Natural killer cell (primary cell): ENCODE results near the gene RIC1. TPM values are rescaled to one million over a fixed set of nuclear protein-coding genes. Genes with fewer than 3 reads are reported as not detected.
A peak's percentile ranks its signal among the peaks of the same experiment; 100 is the strongest.
"Not testable (repeated sequence)": the region's sequence is repeated elsewhere in the genome, so short reads cannot be mapped to it uniquely, and the experiment has no call there.

Experiments
- ATAC-seq, 3 donors: fragments of 150-1000 bp in 2 of 3; fragments of 200-7000 bp in 1 of 3; cut with Tn5 transposase; 1 replicate in 1 of 3; 2 replicates in 2 of 3; pipeline ENCODE4 v1.10.0; 2021; ENCODE audit warnings: mild to moderate bottlenecking in 2 of 3, moderate library complexity in 2 of 3
- DNase-seq, 2 donors: peaks; one replicate each; pipeline versions ENCODE4 v3.0.0 to v3.0.0-alpha.2; 2013 to 2021; ENCODE audit warnings: mixed read lengths in 1 of 2
- H3K27ac ChIP-seq: one replicate; pipeline ENCODE4 v1.5.1; 2013; ENCODE audit warnings: mild to moderate bottlenecking, low read length
- H3K27me3 ChIP-seq: one replicate; pipeline ENCODE4 v1.6.1; 2013; ENCODE audit warnings: low read length; ENCODE audit not compliant: control insufficient read depth, insufficient read depth
- H3K36me3 ChIP-seq: one replicate; pipeline ENCODE4 v1.6.1; 2013; ENCODE audit warnings: low read length; ENCODE audit not compliant: control insufficient read depth, insufficient read depth
- H3K4me1 ChIP-seq: one replicate; pipeline ENCODE4 v1.6.1; 2013; ENCODE audit warnings: low read length; ENCODE audit not compliant: control insufficient read depth, insufficient read depth
- H3K4me3 ChIP-seq: one replicate; pipeline ENCODE4 v1.5.1; 2013; ENCODE audit warnings: low read length
- H3K9me3 ChIP-seq: one replicate; pipeline ENCODE4 v1.6.1; 2013; ENCODE audit warnings: low read length; ENCODE audit not compliant: control insufficient read depth, insufficient read depth
- H3K27ac Mint-ChIP-seq, 2 donors: one replicate each; pipeline ENCODE4 v1.8.0; 2022; ENCODE audit warnings: mild to moderate bottlenecking in 2 of 2, mixed read lengths in 2 of 2, moderate library complexity in 1 of 2
- H3K27me3 Mint-ChIP-seq, 2 donors: one replicate each; pipeline ENCODE4 v1.8.0; 2022; ENCODE audit warnings: low read depth in 2 of 2, mixed read lengths in 2 of 2
- H3K36me3 Mint-ChIP-seq: one replicate; pipeline ENCODE4 v1.8.0; 2022; ENCODE audit warnings: mixed read lengths
- H3K4me1 Mint-ChIP-seq, 2 donors: one replicate each; pipeline ENCODE4 v1.8.0; 2022; ENCODE audit warnings: mixed read lengths in 2 of 2
- H3K4me3 Mint-ChIP-seq: one replicate; pipeline ENCODE4 v1.8.0; 2022; ENCODE audit warnings: mild to moderate bottlenecking, moderate library complexity, mixed read lengths
- H3K9me3 Mint-ChIP-seq, 2 donors: one replicate each; pipeline ENCODE4 v1.8.0; 2022; ENCODE audit warnings: mixed read lengths in 2 of 2
- WGBS: methylation state at CpG from one replicate; pipeline ENCODE4 v1.1.7; 2013; ENCODE audit warnings: missing lambda C conversion rate; ENCODE audit not compliant: insufficient coverage; 5-methylcytosine and 5-hydroxymethylcytosine counted together
- intact Hi-C: fragments of 100-400 bp; cut with micrococcal nuclease; formaldehyde crosslinking; loops from one replicate; pipeline ENCODE4 v1.14.2; 2022
- total RNA-seq, 4 donors: library from RNA; stranded (reverse); fragments of 120-200 nt in 1 of 4; gene quantifications; one replicate each; pipeline versions ENCODE4 v1.2.3 to v1.2.4, GENCODE V29; 2013 to 2022
- TF ChIP-seq, protein P1 (sequence below): fragments of 200-600 bp; IDR thresholded peaks from one replicate; pipeline ENCODE4 v1.8.0; 2022; ENCODE audit warnings: antibody characterized with exemption

RIC1 gene
- 10 to 100 TPM; 23.5 to 33.9 (median 31.8) TPM for total RNA-seq
- 41.6 TPM for total RNA-seq (2013)

GRCh38 chr9:5628530-5629311 is at the start of gene RIC1:
RIC1 (plus strand) TSS chr9:5629107; CDS start chr9:5629310, 203 bp downstream.
- Histone ChIP-seq H3K27ac (peak within 1 kb of the TSS; percentile 92), H3K9me3 (no peaks in the 10 kb centered on the region), H3K27me3 (no peaks in the 10 kb centered on the region), H3K36me3 (no peaks in the 10 kb centered on the region), H3K4me1 (peaks cover 27% of the 10 kb centered on the region), H3K4me3 (peak within 1 kb of the TSS; percentile 99)
- TF ChIP-seq, protein P1, sequence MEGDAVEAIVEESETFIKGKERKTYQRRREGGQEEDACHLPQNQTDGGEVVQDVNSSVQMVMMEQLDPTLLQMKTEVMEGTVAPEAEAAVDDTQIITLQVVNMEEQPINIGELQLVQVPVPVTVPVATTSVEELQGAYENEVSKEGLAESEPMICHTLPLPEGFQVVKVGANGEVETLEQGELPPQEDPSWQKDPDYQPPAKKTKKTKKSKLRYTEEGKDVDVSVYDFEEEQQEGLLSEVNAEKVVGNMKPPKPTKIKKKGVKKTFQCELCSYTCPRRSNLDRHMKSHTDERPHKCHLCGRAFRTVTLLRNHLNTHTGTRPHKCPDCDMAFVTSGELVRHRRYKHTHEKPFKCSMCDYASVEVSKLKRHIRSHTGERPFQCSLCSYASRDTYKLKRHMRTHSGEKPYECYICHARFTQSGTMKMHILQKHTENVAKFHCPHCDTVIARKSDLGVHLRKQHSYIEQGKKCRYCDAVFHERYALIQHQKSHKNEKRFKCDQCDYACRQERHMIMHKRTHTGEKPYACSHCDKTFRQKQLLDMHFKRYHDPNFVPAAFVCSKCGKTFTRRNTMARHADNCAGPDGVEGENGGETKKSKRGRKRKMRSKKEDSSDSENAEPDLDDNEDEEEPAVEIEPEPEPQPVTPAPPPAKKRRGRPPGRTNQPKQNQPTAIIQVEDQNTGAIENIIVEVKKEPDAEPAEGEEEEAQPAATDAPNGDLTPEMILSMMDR = no peak
- H3K4me3 Mint-ChIP-seq = peak within 1 kb of the TSS; percentile 99
- ATAC-seq (peak; percentile 87 to 97 (median 88)), DNase-seq (peak; percentile 89 to 94)
- intact Hi-C loops = loop anchor here (2.0 to 10.0 kb wide), 6 partner anchors 192 to 1129 kb away; partner anchors contain the start of genes JAK2, KDM4C, PLGRKT and RANBP6
- H3K27ac Mint-ChIP-seq = peak within 1 kb of the TSS; percentile 93
- peaks cover 49 to 57% of the 10 kb centered on the region in 2 donors for H3K4me1 Mint-ChIP-seq
- H3K27me3 Mint-ChIP-seq = no peaks in the 10 kb centered on the region
- no peaks in the 10 kb centered on the region for H3K36me3 Mint-ChIP-seq
- WGBS = under 1% methylated on average over 84 of the region's 84 CpGs
- no peaks in the 10 kb centered on the region for H3K9me3 Mint-ChIP-seq

GRCh38 chr9:5579881-5580280 is 49.0 kb upstream of the RIC1 start:
- Mint-ChIP-seq H3K27ac (no peak overlapping the region), H3K9me3 (no peaks in the 10 kb centered on the region), H3K4me1 (peaks cover 0 to 7% of the 10 kb centered on the region in 2 donors), H3K4me3 (no peak overlapping the region), H3K27me3 (peaks cover 0 to 2% of the 10 kb centered on the region in 2 donors), H3K36me3 (no peaks in the 10 kb centered on the region)
- DNase-seq (no peak), ATAC-seq (peak in 1 of 3 donors; percentile 36)
- H3K27ac ChIP-seq = no peak overlapping the region
- intact Hi-C loops = no loop called here
- H3K4me3 ChIP-seq = no peak overlapping the region
- no peaks in the 10 kb centered on the region for H3K27me3 ChIP-seq
- WGBS = 100% methylated on average over 1 of the region's 1 CpG
- H3K36me3 ChIP-seq = no peaks in the 10 kb centered on the region
- TF ChIP-seq, protein P1 = no peak
- no peaks in the 10 kb centered on the region for H3K4me1 ChIP-seq
- H3K9me3 ChIP-seq = no peaks in the 10 kb centered on the region

- H3K36me3 Mint-ChIP-seq = no peaks in the 10 kb centered on the region
Observed at GRCh38 chr9:5580650-5581049, 48.3 kb upstream of the RIC1 start.

DNA sequence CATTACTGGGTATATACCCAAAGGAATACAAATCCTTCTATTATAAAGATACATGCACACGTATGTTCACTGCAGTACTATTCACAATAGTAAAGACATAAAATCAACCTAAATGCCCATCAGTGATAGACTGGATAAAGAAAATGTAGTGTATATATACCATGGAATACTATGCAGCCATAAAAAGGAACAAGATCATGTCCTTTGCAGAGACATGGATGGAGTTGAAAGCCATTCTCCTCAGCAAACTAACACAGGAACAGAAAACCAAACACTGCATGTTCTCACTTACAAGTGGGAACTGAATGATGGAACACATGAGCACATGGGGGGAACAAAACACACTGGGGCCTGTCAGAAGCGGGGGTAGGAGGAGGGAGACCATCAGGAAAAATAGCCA is 47.2 kb upstream of the RIC1 start:
- intact Hi-C loops, H3K4me3 ChIP-seq: not testable (repeated sequence)

More at GRCh38 chr9:5580650-5581049, 48.3 kb upstream of the RIC1 start:
- WGBS = 97% methylated on average over 3 of the region's 3 CpGs
- H3K27me3 Mint-ChIP-seq = peaks cover 0 to 2% of the 10 kb centered on the region in 2 donors
- no peaks in the 10 kb centered on the region for H3K9me3 ChIP-seq
- H3K27ac ChIP-seq = no peak overlapping the region
- no peak overlapping the region for H3K27ac Mint-ChIP-seq
- ATAC-seq = no peak
- no peak for DNase-seq
- H3K4me1 ChIP-seq = no peaks in the 10 kb centered on the region
- no peak overlapping the region for H3K4me3 Mint-ChIP-seq
- intact Hi-C loops = no loop called here
- TF ChIP-seq, protein P1 = no peak
- no peaks in the 10 kb centered on the region for H3K27me3 ChIP-seq
- no peaks in the 10 kb centered on the region for H3K36me3 ChIP-seq
- H3K4me1 Mint-ChIP-seq = peaks cover 0 to 7% of the 10 kb centered on the region in 2 donors
- no peak overlapping the region for H3K4me3 ChIP-seq
- no peaks in the 10 kb centered on the region for H3K9me3 Mint-ChIP-seq

More for the DNA sequence above, 47.2 kb upstream of the RIC1 start:
- H3K27ac Mint-ChIP-seq, H3K36me3 Mint-ChIP-seq, H3K27me3 Mint-ChIP-seq, H3K36me3 ChIP-seq, ATAC-seq, H3K9me3 Mint-ChIP-seq, H3K27ac ChIP-seq, H3K4me1 ChIP-seq, H3K4me3 Mint-ChIP-seq, H3K27me3 ChIP-seq, DNase-seq, H3K9me3 ChIP-seq: not testable (repeated sequence)
- H3K4me1 Mint-ChIP-seq = peaks cover 0 to 14% of the 10 kb centered on the region in 2 donors
- 94% methylated on average over 1 of the region's 2 CpGs for WGBS
